Loucy (cell line): Measurements from ENCODE around the gene A1CF.

Experiments
- H2AFZ ChIP-seq: fragments of 200-600 bp; sonication (generic); 2 replicates; pipeline ENCODE4 v1.6.0; 2016; ENCODE audit warnings: antibody characterized with exemption, mild to moderate bottlenecking, low read length, moderate library complexity
- H3F3A ChIP-seq: fragments of 200-600 bp; 2 replicates; pipeline ENCODE4 v1.6.0; 2016; ENCODE audit warnings: antibody characterized with exemption, low read depth, mild to moderate bottlenecking
- H3K27me3 ChIP-seq: fragments of 200-600 bp; sonication (generic); 2 replicates; pipeline ENCODE4 v1.6.1; 2014; ENCODE audit warnings: low read length, mild to moderate bottlenecking; ENCODE audit not compliant: insufficient read depth, poor library complexity, severe bottlenecking
- H3K36me3 ChIP-seq: fragments of 200-600 bp; sonication (generic); 2 replicates; pipeline ENCODE4 v1.6.1; 2016; ENCODE audit warnings: low read length; ENCODE audit not compliant: insufficient read depth
- H3K4me1 ChIP-seq: fragments of 200-600 bp; sonication (generic); 2 replicates; pipeline ENCODE4 v1.5.1; 2014; ENCODE audit warnings: low read length, mild to moderate bottlenecking; ENCODE audit not compliant: insufficient read depth, poor library complexity, severe bottlenecking
- H3K4me2 ChIP-seq: fragments of 200-600 bp; sonication (generic); 2 replicates; pipeline ENCODE4 v1.6.0; 2014; ENCODE audit warnings: antibody characterized with exemption, low read length, low read depth, mild to moderate bottlenecking; ENCODE audit not compliant: poor library complexity, severe bottlenecking
- H3K4me3 ChIP-seq: fragments of 200-600 bp; sonication (generic); 2 replicates; pipeline ENCODE4 v1.5.1; 2014; ENCODE audit warnings: low read length, mild to moderate bottlenecking, mixed read lengths; ENCODE audit not compliant: poor library complexity, severe bottlenecking
- H3K79me2 ChIP-seq: fragments of 200-600 bp; sonication (generic); 2 replicates; pipeline ENCODE4 v1.6.1; 2014; ENCODE audit warnings: low read length; ENCODE audit not compliant: insufficient read depth
- H3K9ac ChIP-seq: fragments of 200-600 bp; sonication (generic); 2 replicates; pipeline ENCODE4 v1.6.0; 2014; ENCODE audit warnings: mild to moderate bottlenecking, low read depth, low read length, moderate library complexity; ENCODE audit not compliant: poor library complexity, severe bottlenecking
- H3K9me2 ChIP-seq: fragments of 200-600 bp; sonication (generic); replicated peaks from 2 replicates; pipeline ENCODE4 v1.6.1; 2016; ENCODE audit warnings: low read depth, low read length, mixed read lengths
- H3K9me3 ChIP-seq: fragments of 200-600 bp; sonication (generic); 2 replicates; pipeline ENCODE4 v1.6.1; 2014; ENCODE audit warnings: mild to moderate bottlenecking, antibody characterized with exemption, low read length, low read depth; ENCODE audit not compliant: insufficient read depth
- H4K20me1 ChIP-seq: fragments of 200-600 bp; sonication (generic); 2 replicates; pipeline ENCODE4 v1.6.0; 2014; ENCODE audit warnings: antibody characterized with exemption, low read length, mild to moderate bottlenecking; ENCODE audit not compliant: insufficient read depth, poor library complexity, severe bottlenecking
- CTCF ChIP-seq: fragments of 200-600 bp; sonication (generic); conservative IDR thresholded peaks from 2 replicates; pipeline ENCODE4 v1.5.1; 2014; ENCODE audit warnings: mild to moderate bottlenecking, antibody characterized with exemption, low read length
- EZH2phosphoT487 ChIP-seq: fragments of 200-600 bp; IDR thresholded peaks from 2 replicates; pipeline ENCODE4 v1.6.1; 2018; ENCODE audit warnings: antibody characterized with exemption, mild to moderate bottlenecking, moderate library complexity, borderline replicate concordance

Gene A1CF

GRCh38 chr10:50846753-50847152 lies 38.7 kb downstream of the A1CF start:
- no peaks in the 10 kb centered on the region for H4K20me1 ChIP-seq
- no peaks in the 10 kb centered on the region for H3K36me3 ChIP-seq
- no peaks in the 10 kb centered on the region for H3K4me1 ChIP-seq
- no peak overlapping the region for H3K4me3 ChIP-seq
- H3K79me2 ChIP-seq = no peaks in the 10 kb centered on the region
- no peak overlapping the region for H3K4me2 ChIP-seq
- TF ChIP-seq CTCF (no peak), EZH2phosphoT487 (no peak)
- no peaks in the 10 kb centered on the region for H3K9me3 ChIP-seq
- no peak overlapping the region for H3K9ac ChIP-seq
- peaks cover 22% of the 10 kb centered on the region for H3K27me3 ChIP-seq
- no peaks in the 10 kb centered on the region for H3F3A ChIP-seq
- H2AFZ ChIP-seq = no peak overlapping the region
- H3K9me2 ChIP-seq = no peaks in the 10 kb centered on the region

GRCh38 chr10:50837095-50837494 lies 48.3 kb downstream of the A1CF start:
- H3K4me3 ChIP-seq = no peak overlapping the region
- no peaks in the 10 kb centered on the region for H3K36me3 ChIP-seq
- TF ChIP-seq EZH2phosphoT487 (no peak), CTCF (no peak)
- H3F3A ChIP-seq = no peaks in the 10 kb centered on the region
- peaks cover under 1% of the 10 kb centered on the region for H3K27me3 ChIP-seq
- H2AFZ ChIP-seq = no peak overlapping the region
- no peaks in the 10 kb centered on the region for H4K20me1 ChIP-seq
- no peak overlapping the region for H3K4me2 ChIP-seq
- H3K4me1 ChIP-seq = no peaks in the 10 kb centered on the region
- no peaks in the 10 kb centered on the region for H3K79me2 ChIP-seq
- no peak overlapping the region for H3K9ac ChIP-seq
- H3K9me3 ChIP-seq = no peaks in the 10 kb centered on the region
- no peaks in the 10 kb centered on the region for H3K9me2 ChIP-seq

GRCh38 chr10:50832171-50832751 lies 53.2 kb downstream of the A1CF start:
- H3F3A ChIP-seq = no peaks in the 10 kb centered on the region
- no peak overlapping the region for H3K4me2 ChIP-seq
- H4K20me1 ChIP-seq = no peaks in the 10 kb centered on the region
- H3K9ac ChIP-seq = no peak overlapping the region
- no peak for TF ChIP-seq CTCF
- no peak for TF ChIP-seq EZH2phosphoT487
- H3K4me1 ChIP-seq = no peaks in the 10 kb centered on the region
- no peaks in the 10 kb centered on the region for H3K27me3 ChIP-seq
- H3K9me2 ChIP-seq = no peaks in the 10 kb centered on the region
- H2AFZ ChIP-seq = no peak overlapping the region
- H3K4me3 ChIP-seq = no peak overlapping the region
- no peaks in the 10 kb centered on the region for H3K9me3 ChIP-seq
- no peaks in the 10 kb centered on the region for H3K36me3 ChIP-seq
- H3K79me2 ChIP-seq = no peaks in the 10 kb centered on the region
